Effector CD4-positive, alpha-beta T cell (primary cell): ENCODE measurements around the gene CYS1. TPM values are rescaled to one million over a fixed set of nuclear protein-coding genes. Genes with fewer than 3 reads are reported as not detected.
"Not testable (repeated sequence)": the region's sequence is repeated elsewhere in the genome, so short reads cannot be mapped to it uniquely, and the experiment has no call there.

ENCODE experiments used
- DNase-seq: peaks from one replicate; pipeline ENCODE4 v3.0.0-alpha.2; 2020
- total RNA-seq: gene quantifications from one replicate; lab custom pipeline; 2026; lab: John Stamatoyannopoulos, UW

CYS1 gene
- total RNA-seq = not detected

- no peak for DNase-seq
Measured at GRCh38 chr2:10079870-10080535, at the start of gene CYS1. Gene CYS1, minus strand, starts transcription at chr2:10080411. Its CDS starts 188 bp downstream, at chr2:10080223.

GRCh38 chr2:10129490-10129889 is 49.3 kb upstream of the CYS1 start:
- no peak for DNase-seq

GRCh38 chr2:10128420-10128819 is 48.2 kb upstream of the CYS1 start:
- DNase-seq = no peak

- no peak for DNase-seq
Measured at GRCh38 chr2:10126632-10127026, 46.4 kb upstream of the CYS1 start.

- no peak for DNase-seq
Measured at GRCh38 chr2:10125842-10126631, 45.8 kb upstream of the CYS1 start.

GRCh38 chr2:10124538-10125045 is 44.4 kb upstream of the CYS1 start:
- peak; percentile 49 for DNase-seq

GRCh38 chr2:10123281-10123680 is 43.1 kb upstream of the CYS1 start:
- no peak for DNase-seq

GRCh38 chr2:10122500-10123280 is 42.5 kb upstream of the CYS1 start, which contains the start of gene RRM2:
Gene RRM2, plus strand, starts transcription at chr2:10122739. Its CDS starts 60 bp downstream, at chr2:10122799.
- DNase-seq = peak; percentile 81

GRCh38 chr2:10120877-10121574 is 40.8 kb upstream of the CYS1 start:
- DNase-seq = no peak

- peak; percentile 88 for DNase-seq
Measured at GRCh38 chr2:10120158-10120876, 40.1 kb upstream of the CYS1 start.

- DNase-seq = no peak
Measured at GRCh38 chr2:10119601-10120157, 39.5 kb upstream of the CYS1 start.

- DNase-seq = no peak
Measured at GRCh38 chr2:10119027-10119325, 38.8 kb upstream of the CYS1 start.

GRCh38 chr2:10109311-10109710 is 29.1 kb upstream of the CYS1 start:
- no peak for DNase-seq

GRCh38 chr2:10104906-10105305 is 24.7 kb upstream of the CYS1 start:
- DNase-seq = not testable (repeated sequence)

- no peak for DNase-seq
Measured at GRCh38 chr2:10103179-10103578, 23.0 kb upstream of the CYS1 start.

GRCh38 chr2:10101491-10101890 is 21.3 kb upstream of the CYS1 start:
- no peak for DNase-seq

- no peak for DNase-seq
Measured at GRCh38 chr2:10097352-10098148, 17.3 kb upstream of the CYS1 start.

GRCh38 chr2:10096641-10097040 is 16.4 kb upstream of the CYS1 start:
- DNase-seq = no peak

- no peak for DNase-seq
Measured at GRCh38 chr2:10095175-10095574, 15.0 kb upstream of the CYS1 start.

- DNase-seq = no peak
Measured at GRCh38 chr2:10094271-10094814, 14.1 kb upstream of the CYS1 start.

GRCh38 chr2:10091889-10092244 is 11.7 kb upstream of the CYS1 start:
- DNase-seq = not testable (repeated sequence)
